Osteocyte (in vitro differentiated cells): ENCODE measurements around the gene KIRREL2. TPM values are rescaled to one million over a fixed set of nuclear protein-coding genes. Genes with fewer than 3 reads are reported as not detected.

Source experiments
- DNase-seq: peaks from one replicate; pipeline ENCODE4 v3.0.0; 2021; ENCODE audit warnings: mixed read lengths; ENCODE audit not compliant: unreplicated experiment; ENCODE audit errors: extremely low spot score
- H3K27ac Mint-ChIP-seq: one replicate; pipeline ENCODE4 v1.8.0; 2021; ENCODE audit warnings: mild to moderate bottlenecking, mixed read lengths; ENCODE audit not compliant: unreplicated experiment
- H3K27me3 Mint-ChIP-seq: one replicate; pipeline ENCODE4 v1.8.0; 2021; ENCODE audit warnings: mixed read lengths; ENCODE audit not compliant: unreplicated experiment
- H3K36me3 Mint-ChIP-seq: one replicate; pipeline ENCODE4 v1.8.0; 2021; ENCODE audit warnings: mixed read lengths; ENCODE audit not compliant: unreplicated experiment
- H3K4me1 Mint-ChIP-seq: one replicate; pipeline ENCODE4 v1.8.0; 2021; ENCODE audit warnings: mixed read lengths; ENCODE audit not compliant: unreplicated experiment
- H3K4me3 Mint-ChIP-seq: one replicate; pipeline ENCODE4 v1.8.0; 2021; ENCODE audit warnings: mild to moderate bottlenecking, moderate library complexity, mixed read lengths; ENCODE audit not compliant: unreplicated experiment
- H3K9me3 Mint-ChIP-seq: one replicate; pipeline ENCODE4 v1.8.0; 2021; ENCODE audit warnings: mixed read lengths; ENCODE audit not compliant: unreplicated experiment
- total RNA-seq: library from RNA; stranded (reverse); gene quantifications from 2 replicates; pipeline ENCODE4 v1.2.1, GENCODE V29; 2021
- TF ChIP-seq, protein P1 (sequence below): fragments of 200-600 bp; sonication (generic); IDR thresholded peaks from 2 replicates; pipeline ENCODE4 v1.5.0; 2021; ENCODE audit warnings: antibody characterized with exemption, mild to moderate bottlenecking, moderate library complexity

The KIRREL2 gene
- total RNA-seq, 1 donor from 2014 or later = not detected

GRCh38 chr19:35894342-35894741 lies 37.6 kb downstream of the KIRREL2 start:
- Mint-ChIP-seq H3K27ac (no peak overlapping the region), H3K36me3 (peaks cover 21% of the 10 kb centered on the region), H3K4me1 (peaks cover 8% of the 10 kb centered on the region), H3K27me3 (no peaks in the 10 kb centered on the region), H3K9me3 (no peaks in the 10 kb centered on the region), H3K4me3 (no peak overlapping the region)
- no peak for DNase-seq
- TF ChIP-seq, protein P1, sequence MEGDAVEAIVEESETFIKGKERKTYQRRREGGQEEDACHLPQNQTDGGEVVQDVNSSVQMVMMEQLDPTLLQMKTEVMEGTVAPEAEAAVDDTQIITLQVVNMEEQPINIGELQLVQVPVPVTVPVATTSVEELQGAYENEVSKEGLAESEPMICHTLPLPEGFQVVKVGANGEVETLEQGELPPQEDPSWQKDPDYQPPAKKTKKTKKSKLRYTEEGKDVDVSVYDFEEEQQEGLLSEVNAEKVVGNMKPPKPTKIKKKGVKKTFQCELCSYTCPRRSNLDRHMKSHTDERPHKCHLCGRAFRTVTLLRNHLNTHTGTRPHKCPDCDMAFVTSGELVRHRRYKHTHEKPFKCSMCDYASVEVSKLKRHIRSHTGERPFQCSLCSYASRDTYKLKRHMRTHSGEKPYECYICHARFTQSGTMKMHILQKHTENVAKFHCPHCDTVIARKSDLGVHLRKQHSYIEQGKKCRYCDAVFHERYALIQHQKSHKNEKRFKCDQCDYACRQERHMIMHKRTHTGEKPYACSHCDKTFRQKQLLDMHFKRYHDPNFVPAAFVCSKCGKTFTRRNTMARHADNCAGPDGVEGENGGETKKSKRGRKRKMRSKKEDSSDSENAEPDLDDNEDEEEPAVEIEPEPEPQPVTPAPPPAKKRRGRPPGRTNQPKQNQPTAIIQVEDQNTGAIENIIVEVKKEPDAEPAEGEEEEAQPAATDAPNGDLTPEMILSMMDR = no peak

- H3K27ac Mint-ChIP-seq = no peak overlapping the region
- no peaks in the 10 kb centered on the region for H3K9me3 Mint-ChIP-seq
- H3K27me3 Mint-ChIP-seq = no peaks in the 10 kb centered on the region
- TF ChIP-seq, protein P1 = no peak
- H3K4me1 Mint-ChIP-seq = peaks cover 14% of the 10 kb centered on the region
- DNase-seq = no peak
- no peak overlapping the region for H3K4me3 Mint-ChIP-seq
- peaks cover 12% of the 10 kb centered on the region for H3K36me3 Mint-ChIP-seq
These were observed 39.4 kb downstream of the KIRREL2 start for GRCh38 chr19:35895911-35896642.

- Mint-ChIP-seq H3K4me1 (peaks cover 17% of the 10 kb centered on the region), H3K36me3 (peaks cover 12% of the 10 kb centered on the region)
- TF ChIP-seq, protein P1 = no peak
These were observed 39.9 kb downstream of the KIRREL2 start for GRCh38 chr19:35896643-35897040.

GRCh38 chr19:35897706-35898451 lies 41.2 kb downstream of the KIRREL2 start:
- TF ChIP-seq, protein P1 = no peak
- H3K27me3 Mint-ChIP-seq = no peaks in the 10 kb centered on the region
- no peak for DNase-seq
- peak overlapping the region; percentile 91 for H3K4me3 Mint-ChIP-seq
- peaks cover 7% of the 10 kb centered on the region for H3K36me3 Mint-ChIP-seq
- peak overlapping the region; percentile 69 for H3K27ac Mint-ChIP-seq
- H3K4me1 Mint-ChIP-seq = peaks cover 23% of the 10 kb centered on the region
- no peaks in the 10 kb centered on the region for H3K9me3 Mint-ChIP-seq

More at GRCh38 chr19:35896643-35897040, 39.9 kb downstream of the KIRREL2 start:
- Mint-ChIP-seq H3K27me3 (no peaks in the 10 kb centered on the region), H3K9me3 (no peaks in the 10 kb centered on the region), H3K4me3 (no peak overlapping the region), H3K27ac (no peak overlapping the region)
- no peak for DNase-seq

GRCh38 chr19:35898499-35898809 lies 41.7 kb downstream of the KIRREL2 start:
- H3K27ac Mint-ChIP-seq = peak overlapping the region; percentile 83
- peak overlapping the region; percentile 91 for H3K4me3 Mint-ChIP-seq
- H3K27me3 Mint-ChIP-seq = no peaks in the 10 kb centered on the region
- peaks cover 5% of the 10 kb centered on the region for H3K36me3 Mint-ChIP-seq
- DNase-seq = no peak
- TF ChIP-seq, protein P1 = no peak
- peaks cover 27% of the 10 kb centered on the region for H3K4me1 Mint-ChIP-seq
- no peaks in the 10 kb centered on the region for H3K9me3 Mint-ChIP-seq
